Measurements from ENCODE around the gene SLC35G4. TPM values are rescaled to one million over a fixed set of nuclear protein-coding genes. Genes with fewer than 3 reads are reported as not detected.

SLC35G4 gene
- total and polyA plus RNA-seq, 2 of the 4 experiments (the other 2 are of a cell fraction), result not detected

- H3K27ac ChIP-seq (ENCODE audit: insufficient read depth, low read length), result no peak overlapping the region
- ATAC-seq (ENCODE audit: low read depth) (no peak), DNase-seq (no peak)
- peaks cover 42% of the 10 kb centered on the region for H3K27me3 ChIP-seq (ENCODE audit: control insufficient read depth, insufficient read depth, low read length)
- no peak overlapping the region for H3K9ac ChIP-seq (ENCODE audit: low read depth, low read length)
- no peaks in the 10 kb centered on the region; the same call in 1 of the 2 replicates for H3K9me3 ChIP-seq (ENCODE audit: control insufficient read depth, insufficient read depth, low read length)
- H4K5ac ChIP-seq (ENCODE audit: low read depth, low read length), result no peak overlapping the region
- no peak overlapping the region for H2AK5ac ChIP-seq (ENCODE audit: low read depth, low read length)
- H4K8ac ChIP-seq (ENCODE audit: low read depth in 2 of 2, low read length in 2 of 2), result no peak overlapping the region
- no peak overlapping the region for H2BK5ac ChIP-seq (ENCODE audit: low read depth, low read length, poor library complexity, severe bottlenecking)
- intact Hi-C loops (cut with micrococcal nuclease), result loop anchor here (5.0 kb wide), 3 partner anchors 75 to 340 kb away; no protein-coding TSS in a partner anchor
- no TSS peak for BruUV-seq (replicated peaks)
- H3K9me1 ChIP-seq (ENCODE audit: insufficient read depth, low read length), result no peaks in the 10 kb centered on the region
- H3K14ac ChIP-seq (replicated peaks; ENCODE audit: low read depth, low read length), result no peak overlapping the region
- H3K56ac ChIP-seq (ENCODE audit: extremely low read depth, insufficient read depth, low read length), result no peak overlapping the region
- dilution Hi-C loops (cut with HindIII; ENCODE audit: low sequenced_read_pairs, unreplicated experiment), result no loop called here
- no peaks in the 10 kb centered on the region for H3K4me1 ChIP-seq (ENCODE audit: control insufficient read depth, insufficient read depth, low read length)
- no peak overlapping the region for H3K4me3 ChIP-seq (ENCODE audit: insufficient read depth, low read depth, low read length)
- no peaks in the 10 kb centered on the region for H4K20me1 ChIP-seq (ENCODE audit: insufficient read depth, low read length)
- H3K4me2 ChIP-seq (ENCODE audit: low read depth, low read length), result no peak overlapping the region
- POLR2A ChIA-PET (ENCODE audit: unreplicated experiment), result no interaction called here
- H3K23ac ChIP-seq (ENCODE audit: low read depth, low read length), result no peak overlapping the region
- H2AK9ac ChIP-seq (replicated peaks; ENCODE audit: low read depth, low read length, poor library complexity), result no peak overlapping the region
- no peak overlapping the region for H3K4ac ChIP-seq (ENCODE audit: low read depth, low read length)
- no peak overlapping the region for H2BK20ac ChIP-seq (ENCODE audit: low read depth, low read length)
- no peaks in the 10 kb centered on the region for H3K36me3 ChIP-seq (ENCODE audit: control insufficient read depth, insufficient read depth, low read length)
- no peaks in the 10 kb centered on the region for H3K79me1 ChIP-seq (ENCODE audit: low read depth in 1 of 2, low read length in 2 of 2)
- WGBS, 2 experiments (ENCODE audit: extremely low coverage in 2 of 2, insufficient read length in 1 of 2), result 87% methylated on average over 5 of the region's 9 CpGs; no CpG with 5 or more reads in 1 of the 2 experiments
- no peak overlapping the region for H2AFZ ChIP-seq (replicated peaks; ENCODE audit: low read length, poor library complexity)
- H4K91ac ChIP-seq (ENCODE audit: insufficient read depth, low read depth, low read length), result no peak overlapping the region
- CTCF ChIA-PET, result no interaction called here
- in situ Hi-C loops (cut with MboI; ENCODE audit: low sequenced_read_pairs), result no loop called here
- no peak overlapping the region for H3K18ac ChIP-seq (ENCODE audit: low read depth, low read length)
- no peak overlapping the region for H2BK120ac ChIP-seq (ENCODE audit: low read depth, low read length)
- TF ChIP-seq FOS (IDR thresholded peaks at IDR 0.05; ENCODE audit: low read depth, low read length) (no peak), RAD21 (IDR thresholded peaks at IDR 0.05; ENCODE audit: low read length) (no peak), POLR2A (IDR thresholded peaks at IDR 0.05; ENCODE audit: low read depth, low read length) (no peak), MXI1 (IDR thresholded peaks at IDR 0.05; ENCODE audit: borderline replicate concordance, low read depth, low read length) (no peak), ELK1 (IDR thresholded peaks at IDR 0.05; ENCODE audit: borderline replicate concordance, low read depth, low read length) (no peak), MAFK (IDR thresholded peaks at IDR 0.05; ENCODE audit: low read depth, low read length) (no peak), CHD1 (IDR thresholded peaks at IDR 0.05; ENCODE audit: low read depth, low read length) (no peak), CTCF (conservative IDR thresholded peaks at IDR 0.05; ENCODE audit: low read depth, low read length) (no peak), RCOR1 (IDR thresholded peaks at IDR 0.05; ENCODE audit: insufficient replicate concordance, low read length) (no peak), CEBPB (IDR thresholded peaks at IDR 0.05; ENCODE audit: low read depth, low read length) (no peak)
- H2BK15ac ChIP-seq (ENCODE audit: low read depth, low read length), result no peak overlapping the region
Observed at GRCh38 chr18:11657152-11657551, 47.8 kb downstream of the SLC35G4 start.
